ENCODE results near the gene PALB2.

DNA sequence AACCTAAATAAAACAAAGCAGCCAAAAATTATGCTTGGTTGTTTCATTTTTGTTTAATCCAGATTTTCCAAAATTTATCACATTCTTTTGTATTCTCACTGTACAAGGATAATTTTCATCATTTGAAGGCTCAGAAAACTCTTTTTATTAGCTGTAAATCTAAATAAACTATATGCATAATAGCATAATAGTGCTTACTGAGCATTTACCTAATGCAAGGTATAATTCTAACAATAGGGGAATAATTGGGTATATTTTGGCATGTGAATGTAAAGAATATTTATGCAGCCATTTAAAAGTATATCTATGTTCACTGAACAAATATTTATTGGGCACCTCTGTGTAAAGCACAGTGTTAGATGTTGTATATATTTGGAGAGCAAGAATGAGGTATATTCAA lies 17.0 kb downstream of the PALB2 start:
- no peak for TF ChIP-seq HOXA9 (CRISPR knock-in tag; IDR thresholded peaks at IDR 0.05; ENCODE audit: borderline replicate concordance)
- TF ChIP-seq, protein P1, sequence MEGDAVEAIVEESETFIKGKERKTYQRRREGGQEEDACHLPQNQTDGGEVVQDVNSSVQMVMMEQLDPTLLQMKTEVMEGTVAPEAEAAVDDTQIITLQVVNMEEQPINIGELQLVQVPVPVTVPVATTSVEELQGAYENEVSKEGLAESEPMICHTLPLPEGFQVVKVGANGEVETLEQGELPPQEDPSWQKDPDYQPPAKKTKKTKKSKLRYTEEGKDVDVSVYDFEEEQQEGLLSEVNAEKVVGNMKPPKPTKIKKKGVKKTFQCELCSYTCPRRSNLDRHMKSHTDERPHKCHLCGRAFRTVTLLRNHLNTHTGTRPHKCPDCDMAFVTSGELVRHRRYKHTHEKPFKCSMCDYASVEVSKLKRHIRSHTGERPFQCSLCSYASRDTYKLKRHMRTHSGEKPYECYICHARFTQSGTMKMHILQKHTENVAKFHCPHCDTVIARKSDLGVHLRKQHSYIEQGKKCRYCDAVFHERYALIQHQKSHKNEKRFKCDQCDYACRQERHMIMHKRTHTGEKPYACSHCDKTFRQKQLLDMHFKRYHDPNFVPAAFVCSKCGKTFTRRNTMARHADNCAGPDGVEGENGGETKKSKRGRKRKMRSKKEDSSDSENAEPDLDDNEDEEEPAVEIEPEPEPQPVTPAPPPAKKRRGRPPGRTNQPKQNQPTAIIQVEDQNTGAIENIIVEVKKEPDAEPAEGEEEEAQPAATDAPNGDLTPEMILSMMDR (CRISPR knock-in tag; IDR thresholded peaks at IDR 0.05): no peak
- TF ChIP-seq, protein P2, sequence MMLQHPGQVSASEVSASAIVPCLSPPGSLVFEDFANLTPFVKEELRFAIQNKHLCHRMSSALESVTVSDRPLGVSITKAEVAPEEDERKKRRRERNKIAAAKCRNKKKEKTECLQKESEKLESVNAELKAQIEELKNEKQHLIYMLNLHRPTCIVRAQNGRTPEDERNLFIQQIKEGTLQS (CRISPR knock-in tag; IDR thresholded peaks at IDR 0.05): no peak

Measured in HepG2 (cell line).